H1 (cell line): ENCODE measurements around the gene ZNF223. TPM values are rescaled to one million over a fixed set of nuclear protein-coding genes. Genes with fewer than 3 reads are reported as not detected.

ENCODE experiments used
- ASH2L ChIP-seq: fragments of 200-600, 300-600 bp; sonication (generic); IDR thresholded peaks from one replicate; pipeline ENCODE4 v1.7.1; 2017; ENCODE audit warnings: low read length
- ATF3 ChIP-seq: IDR thresholded peaks from 2 replicates; pipeline ENCODE4 v1.6.1; 2011; ENCODE audit warnings: low read depth, mild to moderate bottlenecking, low read length; ENCODE audit not compliant: insufficient read depth
- BCL11A ChIP-seq, 2 experiments: IDR thresholded peaks; one replicate each; pipeline ENCODE4 v1.6.1; 2011; ENCODE audit warnings: low read depth in 2 of 2, low read length in 2 of 2, mild to moderate bottlenecking in 2 of 2
- BRCA1 ChIP-seq: IDR thresholded peaks from 2 replicates; pipeline ENCODE4 v1.6.1; 2012; ENCODE audit warnings: low read depth, low read length, improper control_type of control experiment
- CBX8 ChIP-seq: fragments of 300-800, 300-1000 bp; sonication (generic); IDR thresholded peaks from 2 replicates; pipeline ENCODE4 v1.7.1; 2016; ENCODE audit warnings: low read depth, low read length, borderline replicate concordance
- CEBPB ChIP-seq: IDR thresholded peaks from 2 replicates; pipeline ENCODE4 v1.6.1; 2012; ENCODE audit warnings: low read depth, low read length
- CREB1 ChIP-seq: IDR thresholded peaks from 2 replicates; pipeline ENCODE4 v1.6.1; 2012; ENCODE audit warnings: inconsistent platforms
- CTBP2 ChIP-seq: IDR thresholded peaks from 2 replicates; pipeline ENCODE4 v1.7.0; 2011; ENCODE audit warnings: borderline replicate concordance, mild to moderate bottlenecking, moderate library complexity, mixed read lengths, low read length; ENCODE audit not compliant: insufficient read depth, insufficient read length
- EGR1 ChIP-seq: IDR thresholded peaks from 2 replicates; pipeline ENCODE4 v1.6.1; 2011; ENCODE audit warnings: low read depth, low read length, borderline replicate concordance
- FOSL1 ChIP-seq: IDR thresholded peaks from 2 replicates; pipeline ENCODE4 v1.6.1; 2011; ENCODE audit warnings: mild to moderate bottlenecking, low read depth, low read length, moderate library complexity; ENCODE audit not compliant: insufficient read depth
- GABPA ChIP-seq: IDR thresholded peaks from 2 replicates; pipeline ENCODE4 v1.6.1; 2011; ENCODE audit warnings: mild to moderate bottlenecking, low read length, moderate library complexity, borderline replicate concordance; ENCODE audit not compliant: insufficient read depth
- GTF2F1 ChIP-seq: IDR thresholded peaks from 2 replicates; pipeline ENCODE4 v1.6.1; 2012; ENCODE audit warnings: low read depth, low read length, improper control_type of control experiment, borderline replicate concordance
- JUN ChIP-seq: IDR thresholded peaks from 2 replicates; pipeline ENCODE4 v1.6.1; 2011; ENCODE audit warnings: low read depth, mild to moderate bottlenecking, improper control_type of control experiment, low read length
- JUND ChIP-seq: IDR thresholded peaks from 2 replicates; pipeline ENCODE4 v1.6.1; 2011; ENCODE audit warnings: mild to moderate bottlenecking, improper control_type of control experiment, low read length
- KDM1A ChIP-seq: fragments of 200-600, 300-600 bp; sonication (generic); IDR thresholded peaks from 2 replicates; pipeline ENCODE4 v1.7.1; 2016; ENCODE audit warnings: mild to moderate bottlenecking, low read length, borderline replicate concordance
- KDM4A ChIP-seq: IDR thresholded peaks from one replicate; pipeline ENCODE4 v1.7.1; 2012; ENCODE audit warnings: low read depth, mild to moderate bottlenecking, moderate library complexity, low read length, inconsistent platforms; ENCODE audit not compliant: severe bottlenecking
- KDM5A ChIP-seq: fragments of 200-600 bp; IDR thresholded peaks from 2 replicates; pipeline ENCODE4 v1.7.1; 2012; ENCODE audit warnings: mild to moderate bottlenecking, low read length, inconsistent platforms, mixed read lengths
- MAFK ChIP-seq: IDR thresholded peaks from 2 replicates; pipeline ENCODE4 v1.6.1; 2012; ENCODE audit warnings: low read depth, mild to moderate bottlenecking, improper control_type of control experiment, low read length
- POLR2AphosphoS5 ChIP-seq: IDR thresholded peaks from 2 replicates; pipeline ENCODE4 v1.6.1; 2011; ENCODE audit warnings: low read depth, low read length
- RBBP5 ChIP-seq: IDR thresholded peaks from 2 replicates; pipeline ENCODE4 v1.7.1; 2012; ENCODE audit warnings: low read depth, mild to moderate bottlenecking, inconsistent platforms, low read length, moderate library complexity, borderline replicate concordance
- RXRA ChIP-seq: IDR thresholded peaks from 2 replicates; pipeline ENCODE4 v1.6.1; 2011; ENCODE audit warnings: low read depth, mild to moderate bottlenecking, low read length, moderate library complexity; ENCODE audit not compliant: insufficient read depth
- SP2 ChIP-seq: IDR thresholded peaks from 2 replicates; pipeline ENCODE4 v1.6.1; 2012; ENCODE audit warnings: mild to moderate bottlenecking, low read length, inconsistent platforms
- SRF ChIP-seq: IDR thresholded peaks from 2 replicates; pipeline ENCODE4 v1.6.1; 2011; ENCODE audit warnings: mild to moderate bottlenecking, low read depth, low read length, moderate library complexity
- TAF1 ChIP-seq: IDR thresholded peaks from 2 replicates; pipeline ENCODE4 v1.6.1; 2011; ENCODE audit warnings: mild to moderate bottlenecking, low read depth, low read length
- TCF12 ChIP-seq: IDR thresholded peaks from 2 replicates; pipeline ENCODE4 v1.6.1; 2011; ENCODE audit warnings: low read depth, mild to moderate bottlenecking, low read length
- YY1 ChIP-seq: IDR thresholded peaks from 2 replicates; pipeline ENCODE4 v1.6.1; 2011; ENCODE audit warnings: low read depth, mild to moderate bottlenecking, low read length
- polyA plus RNA-seq, 7 experiments: library from polyadenylated mRNA; depleted of rRNA in 3 of 7; stranded (reverse) in 5 of 7; unstranded in 2 of 7; fragments of >200 nt in 5 of 7; fragments of 200-250 nt in 2 of 7; gene quantifications; 1 replicate in 5 of 7; 2 replicates in 1 of 7; 4 replicates in 1 of 7; pipeline versions ENCODE4 v1.2.1 to v1.2.3, GENCODE V29; 2011 to 2013; ENCODE audit warnings: missing spikeins in 2 of 7, mixed read lengths in 2 of 7
- total RNA-seq: library from RNA; stranded (reverse); fragmentation: NEBNext Ultra II Directional; extraction: Animal tissue kit (Norgen Biotek cat#: 25700); gene quantifications from 2 replicates; pipeline ENCODE4 v1.2.1, GENCODE V29; 2021

Gene ZNF223
- total and polyA plus RNA-seq, 2 of the 8 experiments (the other 6 are each of a cell fraction or from before 2014, with no cell fraction given), result 1.7 to 4.3 TPM

- TF ChIP-seq GABPA (peak; percentile 86; the same call in 1 of the 2 replicates), GTF2F1 (no peak), KDM5A (no peak), CREB1 (peak; percentile 74), KDM4A (peak; percentile 98), EGR1 (no peak), TCF12 (no peak), SRF (no peak), ATF3 (no peak), ASH2L (no peak), JUN (no peak), TAF1 (peak; percentile 70; the same call in 1 of the 2 replicates), MAFK (no peak), JUND (no peak), RXRA (no peak), CTBP2 (no peak), SP2 (no peak), CBX8 (no peak), POLR2AphosphoS5 (peak; percentile 63; the same call in 1 of the 2 replicates), BCL11A (IDR thresholded peaks at IDR 0.05; ENCODE audit: low read depth in 2 of 2, low read length in 2 of 2) (no peak), YY1 (no peak), KDM1A (no peak), RBBP5 (no peak), BRCA1 (no peak), FOSL1 (no peak), CEBPB (no peak)
Observed at GRCh38 chr19:44071824-44072542, 20.1 kb downstream of the ZNF223 start, which contains the start of gene ZNF284 (continued).
